GM12878 (cell line): ENCODE results near the gene RHEBL1. TPM values are rescaled to one million over a fixed set of nuclear protein-coding genes. Genes with fewer than 3 reads are reported as not detected.

ENCODE experiments used
- ATAC-seq: fragments of 200-7000 bp; cut with Tn5 transposase; 3 replicates; pipeline ENCODE4 v1.9.1; 2020; ENCODE audit warnings: mild to moderate bottlenecking, moderate library complexity
- BruUV-seq: library from RNA; stranded (reverse); fragments of 400-500 nt; replicated peaks from 2 replicates; lab custom pipeline; 2021; lab: Mats Ljungman, UMichigan
- CTCF ChIA-PET: fragments of 300-600 bp; sonication (Branson Sonifier 250); formaldehyde crosslinking; extraction: SDS; loops from one replicate; lab custom pipeline; 2021; ENCODE audit warnings: inconsistent platforms; lab: Yijun Ruan, JAX
- POLR2A ChIA-PET: fragments of 350-600 bp; formaldehyde crosslinking; extraction: SDS; loops from one replicate; lab custom pipeline; 2021; ENCODE audit warnings: inconsistent platforms; lab: Charles Lee
- RAD21 ChIA-PET: fragments of 300-600 bp; sonication (Branson Sonifier 250); formaldehyde crosslinking; loops from one replicate; lab custom pipeline; 2023; ENCODE audit warnings: antibody characterized with exemption; ENCODE audit not compliant: unreplicated experiment; lab: Charles Lee
- SMC1A ChIA-PET: fragments of 300-600 bp; sonication (Branson Sonifier 250); formaldehyde crosslinking; loops from one replicate; lab custom pipeline; 2023; ENCODE audit not compliant: unreplicated experiment, uncharacterized antibody; lab: Charles Lee
- DNase-seq: peaks from one replicate; pipeline ENCODE4 v3.0.0-alpha.2; 2011; ENCODE audit warnings: low read depth, low spot score
- FAIRE-seq: peaks from 3 replicates; lab custom pipeline; 2011; peaks lifted over from hg19 to GRCh38; lab: Jason Lieb, UNC
- H2AFZ ChIP-seq: 2 replicates; pipeline ENCODE4 v1.6.0; 2011; ENCODE audit warnings: low read depth, low read length, control low read depth; ENCODE audit not compliant: control insufficient read depth
- H3K27ac ChIP-seq: 2 replicates; pipeline ENCODE4 v1.5.1; 2011; ENCODE audit warnings: control low read depth; ENCODE audit not compliant: control insufficient read depth, insufficient read depth
- H3K27me3 ChIP-seq, 2 experiments: replicated peaks in 1 of 2; 2 replicates each; pipeline versions ENCODE4 v1.6.0 to v1.6.1; 2011; ENCODE audit warnings: low read length in 1 of 2; ENCODE audit not compliant: control insufficient read depth in 2 of 2, insufficient read depth in 2 of 2
- H3K36me3 ChIP-seq, 2 experiments: 2 replicates each; pipeline ENCODE4 v1.5.1; 2011; ENCODE audit warnings: low read length in 1 of 2; ENCODE audit not compliant: control insufficient read depth in 2 of 2, insufficient read depth in 2 of 2
- H3K4me1 ChIP-seq: 2 replicates; pipeline ENCODE4 v1.6.1; 2011; ENCODE audit warnings: mild to moderate bottlenecking, low read length, moderate library complexity, mixed read lengths; ENCODE audit not compliant: control insufficient read depth, insufficient read depth
- H3K4me2 ChIP-seq: 2 replicates; pipeline ENCODE4 v1.6.0; 2011; ENCODE audit warnings: control low read depth; ENCODE audit not compliant: control insufficient read depth, insufficient read depth
- H3K4me3 ChIP-seq: fragments of 200-600 bp; sonication (generic); 2 replicates; pipeline ENCODE4 v1.5.1; 2016
- H3K79me2 ChIP-seq: 2 replicates; pipeline ENCODE4 v1.6.0; 2011; ENCODE audit warnings: low read length; ENCODE audit not compliant: control insufficient read depth, insufficient read depth
- H3K9ac ChIP-seq: 2 replicates; pipeline ENCODE4 v1.8.0; 2011; ENCODE audit warnings: low read length, control low read depth, mixed read lengths; ENCODE audit not compliant: control insufficient read depth, insufficient read depth
- H3K9me3 ChIP-seq: replicated peaks from 3 replicates; pipeline ENCODE4 v1.5.1; 2011; ENCODE audit warnings: mild to moderate bottlenecking, low read length; ENCODE audit not compliant: control insufficient read depth, insufficient read depth
- H4K20me1 ChIP-seq: 2 replicates; pipeline ENCODE4 v1.6.0; 2011; ENCODE audit not compliant: control insufficient read depth, insufficient read depth
- BHLHE40 ChIP-seq, 2 experiments: fragments of 450-650 bp in 1 of 2; IDR thresholded peaks; 2 replicates each; pipeline ENCODE4 v1.6.1; 2011 to 2017; ENCODE audit warnings: low read depth in 2 of 2, borderline replicate concordance in 1 of 2, improper control_type of control experiment in 1 of 2, low read length in 1 of 2, mild to moderate bottlenecking in 1 of 2
- BMI1 ChIP-seq: fragments of 450-650 bp; IDR thresholded peaks from 2 replicates; pipeline ENCODE4 v1.6.1; 2016; ENCODE audit warnings: mild to moderate bottlenecking, moderate library complexity, borderline replicate concordance
- CREM ChIP-seq: IDR thresholded peaks from 2 replicates; pipeline ENCODE4 v1.6.1; 2014; ENCODE audit warnings: antibody characterized with exemption, low read depth
- DPF2 ChIP-seq: fragments of 450-650 bp; IDR thresholded peaks from 2 replicates; pipeline ENCODE4 v1.6.1; 2017; ENCODE audit warnings: mild to moderate bottlenecking
- EZH2 ChIP-seq: IDR thresholded peaks from 2 replicates; pipeline ENCODE4 v1.6.1; 2012; ENCODE audit warnings: low read depth, mild to moderate bottlenecking, control low read depth, inconsistent platforms, low read length, borderline replicate concordance; ENCODE audit not compliant: control insufficient read depth
- GATAD2B ChIP-seq: fragments of 450-650 bp; conservative IDR thresholded peaks from 2 replicates; pipeline ENCODE4 v1.6.1; 2017; ENCODE audit warnings: low read depth, mild to moderate bottlenecking, moderate library complexity
- IRF4 ChIP-seq: IDR thresholded peaks from 2 replicates; pipeline ENCODE4 v1.6.1; 2011; ENCODE audit warnings: low read depth, low read length
- MXI1 ChIP-seq: fragments of 150-350 bp; IDR thresholded peaks from 2 replicates; pipeline ENCODE4 v1.6.1; 2011; ENCODE audit warnings: low read depth, mild to moderate bottlenecking, inconsistent platforms, low read length, improper control_type of control experiment
- NBN ChIP-seq: fragments of 450-650 bp; IDR thresholded peaks from 2 replicates; pipeline ENCODE4 v1.6.1; 2016
- NFXL1 ChIP-seq: fragments of 450-650 bp; IDR thresholded peaks from 2 replicates; pipeline ENCODE4 v1.6.1; 2017; ENCODE audit warnings: antibody characterized with exemption, mild to moderate bottlenecking, borderline replicate concordance
- PAX5 ChIP-seq: IDR thresholded peaks from 2 replicates; pipeline ENCODE4 v1.6.1; 2011; ENCODE audit warnings: low read depth, low read length, borderline replicate concordance
- RAD21 ChIP-seq: IDR thresholded peaks from 2 replicates; pipeline ENCODE4 v1.6.1; 2011; ENCODE audit warnings: mild to moderate bottlenecking, low read depth, low read length, moderate library complexity; ENCODE audit not compliant: insufficient read depth
- RUNX3 ChIP-seq: IDR thresholded peaks from 2 replicates; pipeline ENCODE4 v1.6.1; 2012; ENCODE audit warnings: low read length, inconsistent platforms
- SIN3A ChIP-seq: IDR thresholded peaks from 2 replicates; pipeline ENCODE4 v1.6.1; 2012; ENCODE audit warnings: low read depth, low read length, improper control_type of control experiment
- SMARCA5 ChIP-seq: fragments of 450-650 bp; IDR thresholded peaks from 2 replicates; pipeline ENCODE4 v1.6.1; 2017; ENCODE audit warnings: mild to moderate bottlenecking
- SRF ChIP-seq, 2 experiments: IDR thresholded peaks; 2 replicates each; pipeline ENCODE4 v1.6.1; 2011; ENCODE audit warnings: low read depth in 2 of 2, low read length in 2 of 2, mild to moderate bottlenecking in 1 of 2, moderate library complexity in 1 of 2
- SUPT20H ChIP-seq: IDR thresholded peaks from 2 replicates; pipeline ENCODE4 v1.6.1; 2011; ENCODE audit warnings: low read depth, mild to moderate bottlenecking, low read length, moderate library complexity, borderline replicate concordance; ENCODE audit not compliant: control insufficient read depth
- WGBS: methylation state at CpG from one replicate; pipeline ENCODE4 v1.1.6; 2016; ENCODE audit warnings: low lambda C conversion rate; ENCODE audit not compliant: insufficient replicate concordance, insufficient coverage; ENCODE audit errors: missing lambda C conversion rate; 5-methylcytosine and 5-hydroxymethylcytosine counted together
- in situ Hi-C: fragments of 300-500 bp; cut with MboI; formaldehyde crosslinking; loops from 9 replicates; pipeline ENCODE4 v1.14.3; 2018; ENCODE audit warnings: mixed read lengths
- intact Hi-C: fragments of 100-400 bp; cut with micrococcal nuclease; formaldehyde crosslinking; loops from one replicate; pipeline ENCODE4 v1.14.2; 2022; ENCODE audit not compliant: unreplicated experiment
- polyA plus RNA-seq, 11 experiments: library from polyadenylated mRNA; depleted of rRNA in 4 of 11; unstranded in 6 of 11; stranded (reverse) in 5 of 11; fragments of >200 nt; fragmentation: Nextera tagmentation in 4 of 11; fragmentation: Illumina TruSeq in 1 of 11; extraction: Ambion mirVana in 4 of 11; extraction: Trizol in 1 of 11; gene quantifications; 1 replicate in 1 of 11; 2 replicates in 10 of 11; pipeline versions ENCODE4 v1.2.1 to v1.2.3, GENCODE V29; 2011 to 2016; ENCODE audit warnings: inconsistent platforms in 2 of 11, missing spikeins in 2 of 11, low read depth in 1 of 11
- total RNA-seq, 4 experiments: library from RNA; depleted of rRNA in 3 of 4; stranded (reverse); fragments of >200 nt in 3 of 4; fragmentation: Illumina TruSeq in 1 of 4; extraction: Trizol in 1 of 4; gene quantifications; 2 replicates each; pipeline versions ENCODE4 v1.2.1 to v1.2.3, GENCODE V29; 2013 to 2021
- TF ChIP-seq, protein P1 (sequence below): fragments of 150-350 bp; IDR thresholded peaks from 2 replicates; pipeline ENCODE4 v1.6.1; 2014; ENCODE audit warnings: mild to moderate bottlenecking, low read depth, low read length
- TF ChIP-seq, protein P2 (sequence below): fragments of 450-650 bp; IDR thresholded peaks from 2 replicates; pipeline ENCODE4 v1.6.1; 2017; ENCODE audit warnings: mild to moderate bottlenecking, low read depth, inconsistent platforms; ENCODE audit not compliant: poor library complexity, severe bottlenecking
- TF ChIP-seq, protein P3 (sequence below): fragments of 450-650 bp; IDR thresholded peaks from 2 replicates; pipeline ENCODE4 v1.6.1; 2016; ENCODE audit warnings: mild to moderate bottlenecking

Gene RHEBL1
- total and polyA plus RNA-seq, 10 of the 15 experiments (the other 5 are each of a cell fraction or from before 2014, with no cell fraction given), result 5.9 to 18.7 (median 12.0) TPM

DNA sequence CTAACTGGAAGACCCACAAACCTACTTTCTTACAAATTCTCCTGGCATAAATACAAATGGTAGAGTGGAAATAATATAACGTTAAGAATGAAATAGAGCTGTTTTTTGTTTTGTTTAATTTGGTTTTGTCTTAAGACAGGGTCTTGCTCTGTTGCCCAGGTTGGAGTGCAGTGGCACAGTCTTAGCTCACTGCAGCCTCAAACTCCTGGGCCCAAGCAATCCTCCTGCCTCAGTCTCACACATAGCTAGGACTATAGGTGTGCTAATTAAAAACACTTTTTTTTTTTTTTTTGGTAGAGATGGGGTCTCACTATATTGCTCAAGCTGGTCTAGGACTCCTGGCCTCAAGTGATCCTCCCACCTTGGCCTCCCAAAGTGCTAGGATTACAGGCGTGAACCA is 28.9 kb upstream of the RHEBL1 start:
- ATAC-seq, result no peak
- in situ Hi-C loops, result no loop called here

More for the DNA sequence above, 28.9 kb upstream of the RHEBL1 start:
- RAD21 ChIA-PET, result interaction anchor here (0.6 to 5.3 kb wide), 8 partner anchors 11 to 41 kb away, joined by 3 to 31 read pairs (median 4); partner anchors contain the start of genes RHEBL1 and TUBA1B
- 100% methylated on average over 2 of the region's 2 CpGs for WGBS
- intact Hi-C loops, result loop anchor here (1.0 kb wide), 1 partner anchor 34 kb away; no protein-coding TSS in a partner anchor
- POLR2A ChIA-PET, result interaction anchor here (0.5 to 1.3 kb wide), 8 partner anchors 10 to 411 kb away, joined by 3 to 8 read pairs (median 4); no protein-coding TSS in a partner anchor
- no peak for TF ChIP-seq SIN3A
- TF ChIP-seq PAX5, result no peak
- TF ChIP-seq CREM, result no peak
- TF ChIP-seq GATAD2B, result no peak
- TF ChIP-seq, protein P1, sequence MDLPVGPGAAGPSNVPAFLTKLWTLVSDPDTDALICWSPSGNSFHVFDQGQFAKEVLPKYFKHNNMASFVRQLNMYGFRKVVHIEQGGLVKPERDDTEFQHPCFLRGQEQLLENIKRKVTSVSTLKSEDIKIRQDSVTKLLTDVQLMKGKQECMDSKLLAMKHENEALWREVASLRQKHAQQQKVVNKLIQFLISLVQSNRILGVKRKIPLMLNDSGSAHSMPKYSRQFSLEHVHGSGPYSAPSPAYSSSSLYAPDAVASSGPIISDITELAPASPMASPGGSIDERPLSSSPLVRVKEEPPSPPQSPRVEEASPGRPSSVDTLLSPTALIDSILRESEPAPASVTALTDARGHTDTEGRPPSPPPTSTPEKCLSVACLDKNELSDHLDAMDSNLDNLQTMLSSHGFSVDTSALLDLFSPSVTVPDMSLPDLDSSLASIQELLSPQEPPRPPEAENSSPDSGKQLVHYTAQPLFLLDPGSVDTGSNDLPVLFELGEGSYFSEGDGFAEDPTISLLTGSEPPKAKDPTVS, result no peak
- no peak for TF ChIP-seq IRF4
- TF ChIP-seq, protein P2, sequence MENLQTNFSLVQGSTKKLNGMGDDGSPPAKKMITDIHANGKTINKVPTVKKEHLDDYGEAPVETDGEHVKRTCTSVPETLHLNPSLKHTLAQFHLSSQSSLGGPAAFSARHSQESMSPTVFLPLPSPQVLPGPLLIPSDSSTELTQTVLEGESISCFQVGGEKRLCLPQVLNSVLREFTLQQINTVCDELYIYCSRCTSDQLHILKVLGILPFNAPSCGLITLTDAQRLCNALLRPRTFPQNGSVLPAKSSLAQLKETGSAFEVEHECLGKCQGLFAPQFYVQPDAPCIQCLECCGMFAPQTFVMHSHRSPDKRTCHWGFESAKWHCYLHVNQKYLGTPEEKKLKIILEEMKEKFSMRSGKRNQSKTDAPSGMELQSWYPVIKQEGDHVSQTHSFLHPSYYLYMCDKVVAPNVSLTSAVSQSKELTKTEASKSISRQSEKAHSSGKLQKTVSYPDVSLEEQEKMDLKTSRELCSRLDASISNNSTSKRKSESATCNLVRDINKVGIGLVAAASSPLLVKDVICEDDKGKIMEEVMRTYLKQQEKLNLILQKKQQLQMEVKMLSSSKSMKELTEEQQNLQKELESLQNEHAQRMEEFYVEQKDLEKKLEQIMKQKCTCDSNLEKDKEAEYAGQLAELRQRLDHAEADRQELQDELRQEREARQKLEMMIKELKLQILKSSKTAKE, result no peak
- no peak for TF ChIP-seq NFXL1
- no peak for TF ChIP-seq DPF2
- no peak for TF ChIP-seq RAD21
- TF ChIP-seq, protein P3, sequence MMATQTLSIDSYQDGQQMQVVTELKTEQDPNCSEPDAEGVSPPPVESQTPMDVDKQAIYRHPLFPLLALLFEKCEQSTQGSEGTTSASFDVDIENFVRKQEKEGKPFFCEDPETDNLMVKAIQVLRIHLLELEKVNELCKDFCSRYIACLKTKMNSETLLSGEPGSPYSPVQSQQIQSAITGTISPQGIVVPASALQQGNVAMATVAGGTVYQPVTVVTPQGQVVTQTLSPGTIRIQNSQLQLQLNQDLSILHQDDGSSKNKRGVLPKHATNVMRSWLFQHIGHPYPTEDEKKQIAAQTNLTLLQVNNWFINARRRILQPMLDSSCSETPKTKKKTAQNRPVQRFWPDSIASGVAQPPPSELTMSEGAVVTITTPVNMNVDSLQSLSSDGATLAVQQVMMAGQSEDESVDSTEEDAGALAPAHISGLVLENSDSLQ, result no peak
- no peak for TF ChIP-seq SUPT20H
- no peak for TF ChIP-seq MXI1
- no peak for TF ChIP-seq SMARCA5
- no peak for TF ChIP-seq EZH2
- no peak for TF ChIP-seq BHLHE40 (IDR thresholded peaks at IDR 0.05; ENCODE audit: borderline replicate concordance in 1 of 2, low read depth in 2 of 2, low read length in 1 of 2)
- TF ChIP-seq SRF (IDR thresholded peaks at IDR 0.05; ENCODE audit: low read depth in 2 of 2, low read length in 2 of 2), result no peak
- TF ChIP-seq BMI1, result no peak
- TF ChIP-seq NBN, result no peak
- TF ChIP-seq RUNX3, result no peak
- Histone ChIP-seq H3K9me3 (no peaks in the 10 kb centered on the region), H3K79me2 (no peaks in the 10 kb centered on the region), H3K27ac (no peak overlapping the region), H3K36me3 (peaks cover 7 to 13% of the 10 kb centered on the region in 2 experiments), H4K20me1 (no peaks in the 10 kb centered on the region), H3K9ac (no peak overlapping the region), H3K4me3 (no peak overlapping the region), H3K4me1 (no peaks in the 10 kb centered on the region), H3K4me2 (no peak overlapping the region), H2AFZ (no peak overlapping the region), H3K27me3 (peaks cover 3 to 8% of the 10 kb centered on the region in 2 experiments)
- no TSS peak for BruUV-seq
- DNase-seq (no peak), FAIRE-seq (no peak)
- SMC1A ChIA-PET, result interaction anchor here (0.6 to 3.8 kb wide), 10 partner anchors 10 to 165 kb away, joined by 3 to 23 read pairs (median 4); partner anchors contain the start of gene LMBR1L
- CTCF ChIA-PET, result interaction anchor here (0.7 to 12.2 kb wide), 27 partner anchors 11 to 173 kb away, joined by 3 to 244 read pairs (median 5); partner anchors contain the start of genes FKBP11, LMBR1L, RHEBL1 and TUBA1B
